ENCODE data around the gene ABCB11.

The ABCB11 gene

GRCh38 chr2:169010633-169011460 lies 20.3 kb downstream of the ABCB11 start:
- DNase-seq (ENCODE audit: low read depth in 1 of 2, low spot score in 1 of 2): no peak

- DNase-seq (ENCODE audit: low read depth in 1 of 2, low spot score in 1 of 2): no peak
Measured at GRCh38 chr2:169009865-169010579, 21.1 kb downstream of the ABCB11 start.

- DNase-seq (ENCODE audit: low read depth in 1 of 2, low spot score in 1 of 2): no peak
Measured at GRCh38 chr2:169007941-169008340, 23.2 kb downstream of the ABCB11 start.

- DNase-seq (ENCODE audit: low read depth in 1 of 2, low spot score in 1 of 2): no peak
Measured at GRCh38 chr2:169007356-169007755, 23.8 kb downstream of the ABCB11 start.

GRCh38 chr2:169006665-169007064 lies 24.5 kb downstream of the ABCB11 start:
- DNase-seq (ENCODE audit: low read depth in 1 of 2, low spot score in 1 of 2): no peak

GRCh38 chr2:169005994-169006393 lies 25.1 kb downstream of the ABCB11 start:
- no peak for DNase-seq (ENCODE audit: low read depth in 1 of 2, low spot score in 1 of 2)

- no peak for DNase-seq (ENCODE audit: low read depth in 1 of 2, low spot score in 1 of 2)
Measured at GRCh38 chr2:169005080-169005598, 26.0 kb downstream of the ABCB11 start.

GRCh38 chr2:169002161-169002738 lies 28.9 kb downstream of the ABCB11 start:
- no peak for DNase-seq (ENCODE audit: low read depth in 1 of 2, low spot score in 1 of 2)

- no peak for DNase-seq (ENCODE audit: low read depth in 1 of 2, low spot score in 1 of 2)
Measured at GRCh38 chr2:169001116-169001815, 29.9 kb downstream of the ABCB11 start.

- DNase-seq (ENCODE audit: low read depth in 1 of 2, low spot score in 1 of 2): no peak
Measured at GRCh38 chr2:168999668-169000213, 31.4 kb downstream of the ABCB11 start.

- no peak for DNase-seq (ENCODE audit: low read depth in 1 of 2, low spot score in 1 of 2)
Measured at GRCh38 chr2:168998609-168999211, 32.4 kb downstream of the ABCB11 start.

- DNase-seq (ENCODE audit: low read depth in 1 of 2, low spot score in 1 of 2): no peak
Measured at GRCh38 chr2:168997794-168998193, 33.3 kb downstream of the ABCB11 start.

- no peak for DNase-seq (ENCODE audit: low read depth in 1 of 2, low spot score in 1 of 2)
Measured at GRCh38 chr2:168997118-168997521, 34.0 kb downstream of the ABCB11 start.

GRCh38 chr2:168995744-168996143 lies 35.4 kb downstream of the ABCB11 start:
- no peak for DNase-seq (ENCODE audit: low read depth in 1 of 2, low spot score in 1 of 2)

- no peak for DNase-seq (ENCODE audit: low read depth in 1 of 2, low spot score in 1 of 2)
Measured at GRCh38 chr2:168993538-168993937, 37.6 kb downstream of the ABCB11 start.

GRCh38 chr2:168992591-168993349 lies 38.4 kb downstream of the ABCB11 start:
- no peak for DNase-seq (ENCODE audit: low read depth in 1 of 2, low spot score in 1 of 2)

- no peak for DNase-seq (ENCODE audit: low read depth in 1 of 2, low spot score in 1 of 2)
Measured at GRCh38 chr2:168992026-168992425, 39.1 kb downstream of the ABCB11 start.

GRCh38 chr2:168988755-168989154 lies 42.4 kb downstream of the ABCB11 start:
- no peak for DNase-seq (ENCODE audit: low read depth in 1 of 2, low spot score in 1 of 2)

- no peak for DNase-seq (ENCODE audit: low read depth in 1 of 2, low spot score in 1 of 2)
Measured at GRCh38 chr2:168986398-168986943, 44.7 kb downstream of the ABCB11 start.

GRCh38 chr2:168981651-168982050 lies 49.5 kb downstream of the ABCB11 start:
- DNase-seq (ENCODE audit: low read depth in 1 of 2, low spot score in 1 of 2): no peak
